ENCODE measurements around the gene PDE3B.

The PDE3B gene

DNA sequence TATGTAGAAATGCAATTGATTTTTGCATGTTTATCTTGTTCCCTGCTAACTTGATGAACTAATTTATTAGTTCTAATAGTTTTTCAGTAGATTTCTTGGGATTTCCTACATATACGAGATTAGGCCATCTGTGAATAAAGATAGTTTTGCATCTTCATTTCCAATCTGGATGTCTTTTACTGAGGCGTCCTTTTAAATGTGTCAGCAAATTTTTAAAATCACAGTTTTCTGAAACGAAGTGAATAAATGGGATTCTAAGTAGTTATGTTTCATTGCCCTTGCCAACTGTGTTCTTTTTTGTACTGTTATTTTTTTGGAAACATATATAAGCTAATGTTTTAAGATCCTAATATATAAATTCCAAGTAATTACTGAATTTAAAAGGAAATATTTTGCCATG, 198.4 kb downstream of the PDE3B start:
- no peak overlapping the region for H3K4me3 ChIP-seq (ENCODE audit: low read length)
- TF ChIP-seq, protein P1, sequence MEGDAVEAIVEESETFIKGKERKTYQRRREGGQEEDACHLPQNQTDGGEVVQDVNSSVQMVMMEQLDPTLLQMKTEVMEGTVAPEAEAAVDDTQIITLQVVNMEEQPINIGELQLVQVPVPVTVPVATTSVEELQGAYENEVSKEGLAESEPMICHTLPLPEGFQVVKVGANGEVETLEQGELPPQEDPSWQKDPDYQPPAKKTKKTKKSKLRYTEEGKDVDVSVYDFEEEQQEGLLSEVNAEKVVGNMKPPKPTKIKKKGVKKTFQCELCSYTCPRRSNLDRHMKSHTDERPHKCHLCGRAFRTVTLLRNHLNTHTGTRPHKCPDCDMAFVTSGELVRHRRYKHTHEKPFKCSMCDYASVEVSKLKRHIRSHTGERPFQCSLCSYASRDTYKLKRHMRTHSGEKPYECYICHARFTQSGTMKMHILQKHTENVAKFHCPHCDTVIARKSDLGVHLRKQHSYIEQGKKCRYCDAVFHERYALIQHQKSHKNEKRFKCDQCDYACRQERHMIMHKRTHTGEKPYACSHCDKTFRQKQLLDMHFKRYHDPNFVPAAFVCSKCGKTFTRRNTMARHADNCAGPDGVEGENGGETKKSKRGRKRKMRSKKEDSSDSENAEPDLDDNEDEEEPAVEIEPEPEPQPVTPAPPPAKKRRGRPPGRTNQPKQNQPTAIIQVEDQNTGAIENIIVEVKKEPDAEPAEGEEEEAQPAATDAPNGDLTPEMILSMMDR (IDR thresholded peaks at IDR 0.05; ENCODE audit: insufficient read depth, low read depth, low read length, missing control alignments) = no peak
- no peak for DNase-seq (ENCODE audit: low read depth)

DNA sequence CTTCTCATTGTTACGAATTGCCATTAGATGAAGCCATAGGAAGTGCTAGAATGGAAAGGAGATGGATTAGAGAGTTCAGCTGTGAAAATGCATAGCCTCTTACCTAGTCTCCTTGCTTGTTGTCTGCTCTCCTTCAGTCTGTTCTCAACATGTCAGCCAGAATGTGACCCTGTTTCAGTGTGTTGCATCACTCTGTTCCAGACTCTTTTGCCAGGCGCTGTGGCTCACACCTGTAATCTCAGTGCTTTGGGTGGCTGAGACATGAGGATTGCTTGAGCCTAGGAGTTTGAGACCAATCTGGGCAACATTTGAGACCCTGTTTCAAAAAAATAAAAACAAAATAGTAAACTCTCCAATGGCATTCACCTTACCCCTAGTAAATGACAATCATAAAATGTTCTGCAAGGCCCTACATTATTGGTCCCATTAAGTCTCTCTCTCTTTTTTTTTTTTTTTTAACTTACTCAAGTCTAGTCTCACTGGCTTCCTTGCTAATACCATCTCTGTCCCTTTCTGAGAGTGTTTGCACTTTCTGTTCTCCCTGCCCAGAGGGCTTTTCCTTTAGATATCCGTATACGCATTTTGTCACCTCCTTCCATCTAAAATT, 209.1 kb downstream of the PDE3B start:
- DNase-seq (ENCODE audit: low read depth) = no peak
- no peak overlapping the region for H3K4me3 ChIP-seq (ENCODE audit: low read length)
- TF ChIP-seq, protein P1 (IDR thresholded peaks at IDR 0.05; ENCODE audit: insufficient read depth, low read depth, low read length, missing control alignments) = no peak

DNA sequence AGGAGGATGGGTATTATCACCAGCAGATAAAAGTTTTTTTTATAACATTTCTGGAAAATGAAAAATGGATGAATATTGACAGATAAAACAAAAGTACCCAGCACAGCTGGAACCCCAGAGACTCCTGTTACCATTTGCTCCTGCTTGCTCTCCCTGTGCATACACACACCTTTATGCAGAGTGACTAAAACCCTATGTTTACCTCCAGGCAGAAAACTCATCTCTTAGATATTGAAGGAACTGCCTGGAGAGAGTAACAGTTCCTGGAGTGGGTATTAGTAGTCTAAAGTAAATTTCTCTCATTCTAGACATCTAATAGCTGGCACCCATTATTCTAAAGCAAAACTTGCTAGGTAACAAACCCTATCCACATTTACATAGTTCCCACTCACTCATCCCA, 210.5 kb downstream of the PDE3B start:
- H3K4me3 ChIP-seq (ENCODE audit: low read length) = no peak overlapping the region
- DNase-seq (ENCODE audit: low read depth) = peak; percentile 67
- TF ChIP-seq, protein P1 (IDR thresholded peaks at IDR 0.05; ENCODE audit: insufficient read depth, low read depth, low read length, missing control alignments) = no peak

DNA sequence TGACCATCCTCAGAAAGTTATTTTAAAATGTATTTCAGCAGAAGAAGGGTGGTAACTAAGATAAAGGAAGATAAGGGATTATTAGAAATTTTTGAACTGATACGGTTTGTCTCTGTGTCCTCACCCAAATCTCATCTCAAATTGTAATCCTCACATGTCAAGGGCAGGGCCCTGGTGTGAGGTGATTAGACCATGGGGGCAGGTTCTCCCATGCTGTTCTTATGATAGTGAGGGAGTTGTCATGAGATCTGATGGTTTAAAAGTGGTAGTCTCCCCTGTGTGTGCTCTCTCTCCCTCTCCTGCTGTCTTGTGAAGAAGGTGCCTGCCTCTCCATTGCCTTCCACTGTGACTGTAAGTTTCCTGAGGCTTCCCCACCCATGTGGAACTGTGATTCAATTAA, 212.3 kb downstream of the PDE3B start:
- TF ChIP-seq, protein P1 (IDR thresholded peaks at IDR 0.05; ENCODE audit: insufficient read depth, low read depth, low read length, missing control alignments) = no peak
- H3K4me3 ChIP-seq (ENCODE audit: low read length) = no peak overlapping the region
- no peak for DNase-seq (ENCODE audit: low read depth)

DNA sequence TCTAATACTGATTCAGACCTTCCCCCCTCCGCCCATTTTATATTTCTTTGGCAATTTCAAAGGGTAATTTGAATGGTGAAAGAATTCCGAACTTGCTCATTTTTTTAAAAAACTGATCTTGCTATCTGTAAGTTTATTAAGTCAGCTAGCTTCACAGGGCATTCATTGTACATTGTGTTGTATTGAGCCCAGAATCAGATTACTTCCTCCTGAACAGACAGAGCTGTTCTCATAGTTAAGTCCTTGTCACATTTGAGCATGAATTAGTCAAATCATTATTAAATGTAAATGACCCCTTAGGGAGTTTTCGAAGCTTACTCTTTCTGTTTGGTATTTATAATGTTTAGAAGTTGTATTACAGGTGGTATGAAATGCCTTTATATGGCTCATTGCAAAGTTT, 214.0 kb downstream of the PDE3B start:
- H3K4me3 ChIP-seq (ENCODE audit: low read length) = no peak overlapping the region
- TF ChIP-seq, protein P1 (IDR thresholded peaks at IDR 0.05; ENCODE audit: insufficient read depth, low read depth, low read length, missing control alignments) = no peak
- DNase-seq (ENCODE audit: low read depth) = no peak

DNA sequence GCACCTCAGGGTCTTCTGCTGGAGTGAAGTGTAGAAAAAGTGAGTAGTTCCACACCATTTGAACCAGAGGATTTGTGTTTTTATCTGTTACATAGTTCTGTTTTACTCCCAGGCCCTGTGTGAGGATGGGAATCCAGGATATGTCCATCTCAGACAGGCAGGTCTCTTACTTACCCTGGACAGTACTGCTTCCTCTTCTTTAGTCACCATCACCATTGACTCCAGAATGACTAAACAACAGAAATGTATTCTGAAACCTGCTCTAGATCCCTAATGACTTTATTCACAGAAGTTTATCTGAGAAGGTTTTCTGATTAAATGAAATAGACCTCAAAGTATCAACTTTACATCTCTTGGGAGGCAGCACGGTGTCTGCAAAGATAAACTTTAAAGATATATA, 214.8 kb downstream of the PDE3B start:
- TF ChIP-seq, protein P1 (IDR thresholded peaks at IDR 0.05; ENCODE audit: insufficient read depth, low read depth, low read length, missing control alignments) = no peak
- DNase-seq (ENCODE audit: low read depth) = no peak
- no peak overlapping the region for H3K4me3 ChIP-seq (ENCODE audit: low read length)

DNA sequence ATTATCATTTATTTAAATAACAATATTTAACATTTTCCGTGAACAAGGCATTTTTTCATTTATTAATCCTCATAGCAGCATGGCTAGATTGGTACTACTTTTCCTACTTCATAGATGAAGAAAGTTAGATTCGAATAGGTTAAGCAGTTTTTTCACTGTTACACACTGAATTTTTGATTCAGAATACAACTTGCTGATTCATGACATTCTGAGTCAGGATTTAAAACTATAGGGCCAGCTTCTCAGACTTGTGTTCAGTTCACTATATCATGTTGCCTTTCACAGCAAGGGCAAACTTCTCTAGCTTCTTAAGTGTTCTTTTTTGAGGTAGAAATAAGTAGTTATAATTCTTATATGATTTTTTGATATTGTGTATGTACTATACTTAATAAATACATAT, 216.9 kb downstream of the PDE3B start:
- no peak overlapping the region for H3K4me3 ChIP-seq (ENCODE audit: low read length)
- DNase-seq (ENCODE audit: low read depth) = peak; percentile 18
- TF ChIP-seq, protein P1 (IDR thresholded peaks at IDR 0.05; ENCODE audit: insufficient read depth, low read depth, low read length, missing control alignments) = no peak

Data from epithelial cell of esophagus (primary cell).